Pancreas (tissue), 10 donors: Measurements from ENCODE around the gene MAML3. TPM values are rescaled to one million over a fixed set of nuclear protein-coding genes. Genes with fewer than 3 reads are reported as not detected.
A peak's percentile ranks its signal among the peaks of the same experiment; 100 is the strongest.

ENCODE experiments used
- ATAC-seq, 4 donors: fragments of 200-7000 bp; cut with Tn5 transposase; one replicate each; pipeline versions ENCODE4 v1.8.0 to v1.9.1; 2020; ENCODE audit warnings: mild to moderate bottlenecking in 4 of 4, moderate library complexity in 4 of 4
- DNase-seq, 6 donors: peaks; one replicate each; pipeline ENCODE4 v3.0.0-alpha.2; 2020
- FAIRE-seq: peaks from 2 replicates; lab custom pipeline; 2012; peaks lifted over from hg19 to GRCh38; lab: Jason Lieb, UNC
- H3K27ac ChIP-seq, 4 donors: fragments of 200-600 bp; sonication (generic); 1 replicate in 3 of 4; 2 replicates in 1 of 4; pipeline versions ENCODE4 v1.5.0 to v1.8.0; 2020
- H3K27me3 ChIP-seq, 4 donors: fragments of 200-600 bp; one replicate each; pipeline ENCODE4 v1.8.0; 2021
- H3K36me3 ChIP-seq, 3 donors: fragments of 200-600 bp; sonication (generic) in 1 of 3; one replicate each; pipeline versions ENCODE4 v1.5.0 to v1.8.0; 2020 to 2021
- H3K4me1 ChIP-seq, 3 donors: fragments of 200-600 bp; one replicate each; pipeline ENCODE4 v1.8.0; 2021
- H3K4me3 ChIP-seq, 4 donors: fragments of 200-600 bp; sonication (generic) in 2 of 4; one replicate each; pipeline versions ENCODE4 v1.5.0 to v1.8.0; 2020 to 2021
- H3K9me3 ChIP-seq, 4 donors: fragments of 200-600 bp; one replicate each; pipeline ENCODE4 v1.8.0; 2021
- WGBS, 2 donors: extraction: QIAGEN DNeasy Blood & Tissue Kit; methylation state at CpG; one replicate each; pipeline ENCODE4 v1.1.7; 2013; 5-methylcytosine and 5-hydroxymethylcytosine counted together
- intact Hi-C, 3 donors: fragments of 100-400 bp; cut with DNase I; formaldehyde crosslinking; loops; one replicate each; pipeline versions ENCODE4 v1.11.1 to v1.14.2; 2022
- polyA plus RNA-seq, 2 donors: library from polyadenylated mRNA; stranded (reverse); fragments of 200-250 nt; gene quantifications; one replicate each; pipeline ENCODE4 v1.2.3, GENCODE V29; 2013
- total RNA-seq, 6 donors: library from RNA; stranded (reverse); fragmentation: NEBNext Ultra II Directional in 4 of 6; extraction: Animal tissue kit (Norgen Biotek cat#: 25700) in 4 of 6; gene quantifications; one replicate each; pipeline versions ENCODE4 v1.2.1 to v1.2.4, GENCODE V29; 2021 to 2023
- TF ChIP-seq, protein P1 (sequence below), 4 donors: fragments of 200-600 bp; sonication (generic) in 3 of 4; IDR thresholded peaks; one replicate each; pipeline versions ENCODE4 v1.5.0 to v1.8.0; 2021; ENCODE audit warnings: antibody characterized with exemption in 4 of 4
- donor health status: healthy with polysubstance abuse.
- donor health status: DM: no; HTN: no; CAD: no; lungs with moderate emphysema.
- donor health status: DM: no; HTN: no; CAD: no.
- donor health status: control.
- donor health status: control.
- donor health status: Bipolar disorder and iron deficiency.
- donor health status: DM: yes; HTN: yes; CAD: no.
- donor health status: DM: no; HTN: no; CAD: no.
- donor health status: DM: no; HTN: no; CAD: no.
- donor health status: DM: yes; HTN: yes; CAD: no.

MAML3 gene
- total and polyA plus RNA-seq, 8 donors, result 3.8 to 8.9 (median 5.9) TPM

DNA sequence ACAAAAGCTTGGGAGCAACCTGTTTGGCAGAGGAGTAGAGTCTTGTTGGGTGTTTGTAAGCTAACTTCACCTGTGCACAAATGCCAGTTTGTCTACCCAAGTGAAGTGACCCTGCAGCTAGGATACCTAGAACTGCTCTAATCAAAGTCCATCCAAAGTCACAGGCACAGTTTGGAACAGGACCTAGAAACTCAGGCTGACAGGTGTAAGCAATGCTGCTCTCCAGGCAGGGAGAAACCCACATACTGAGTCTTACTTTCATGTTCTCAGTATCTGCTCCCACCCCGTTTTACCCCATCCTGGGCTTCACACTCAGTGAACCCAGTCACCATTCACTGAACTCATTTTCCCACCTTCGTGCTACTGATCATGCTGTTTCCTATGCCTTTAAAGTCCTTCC, 40.3 kb downstream of the MAML3 start:
- ATAC-seq, result peak in 3 of 4 donors; percentile 16 to 40 (median 24)
- intact Hi-C loops, result no loop called here
- DNase-seq, result no peak
- no peak for FAIRE-seq
- H3K4me3 ChIP-seq, result no peak overlapping the region
- no peaks in the 10 kb centered on the region for H3K9me3 ChIP-seq
- no peaks in the 10 kb centered on the region for H3K36me3 ChIP-seq
- H3K4me1 ChIP-seq, result peaks cover 0 to 3% (median 0%) of the 10 kb centered on the region in 3 donors
- WGBS, 2 donors, result 58 to 69% methylated on average over 2 of the region's 2 CpGs
- no peak overlapping the region for H3K27ac ChIP-seq
- H3K27me3 ChIP-seq, result no peaks in the 10 kb centered on the region
- TF ChIP-seq, protein P1, sequence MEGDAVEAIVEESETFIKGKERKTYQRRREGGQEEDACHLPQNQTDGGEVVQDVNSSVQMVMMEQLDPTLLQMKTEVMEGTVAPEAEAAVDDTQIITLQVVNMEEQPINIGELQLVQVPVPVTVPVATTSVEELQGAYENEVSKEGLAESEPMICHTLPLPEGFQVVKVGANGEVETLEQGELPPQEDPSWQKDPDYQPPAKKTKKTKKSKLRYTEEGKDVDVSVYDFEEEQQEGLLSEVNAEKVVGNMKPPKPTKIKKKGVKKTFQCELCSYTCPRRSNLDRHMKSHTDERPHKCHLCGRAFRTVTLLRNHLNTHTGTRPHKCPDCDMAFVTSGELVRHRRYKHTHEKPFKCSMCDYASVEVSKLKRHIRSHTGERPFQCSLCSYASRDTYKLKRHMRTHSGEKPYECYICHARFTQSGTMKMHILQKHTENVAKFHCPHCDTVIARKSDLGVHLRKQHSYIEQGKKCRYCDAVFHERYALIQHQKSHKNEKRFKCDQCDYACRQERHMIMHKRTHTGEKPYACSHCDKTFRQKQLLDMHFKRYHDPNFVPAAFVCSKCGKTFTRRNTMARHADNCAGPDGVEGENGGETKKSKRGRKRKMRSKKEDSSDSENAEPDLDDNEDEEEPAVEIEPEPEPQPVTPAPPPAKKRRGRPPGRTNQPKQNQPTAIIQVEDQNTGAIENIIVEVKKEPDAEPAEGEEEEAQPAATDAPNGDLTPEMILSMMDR (IDR thresholded peaks at IDR 0.05), result no peak

DNA sequence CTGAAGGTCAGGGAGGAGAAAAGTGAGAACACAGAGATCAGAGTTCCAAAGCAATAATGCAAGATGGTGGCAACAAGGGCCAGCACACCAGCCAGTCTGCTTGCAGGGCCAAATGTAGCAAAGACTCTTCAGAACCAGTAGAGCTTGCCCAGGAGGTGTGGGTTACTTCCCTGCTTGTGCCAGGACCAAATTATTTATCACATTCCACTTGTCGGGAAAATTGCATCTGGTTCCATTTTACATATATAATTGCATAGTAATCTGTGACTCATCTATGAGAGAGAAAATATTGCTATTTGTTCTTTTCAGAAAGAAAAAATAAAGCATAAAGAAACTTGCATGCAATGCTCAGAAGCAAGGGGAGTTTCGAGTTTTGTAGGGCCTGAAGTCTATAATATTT, 41.4 kb downstream of the MAML3 start:
- ATAC-seq (no peak), DNase-seq (no peak), FAIRE-seq (no peak)
- Histone ChIP-seq H3K4me3 (no peak overlapping the region), H3K9me3 (no peaks in the 10 kb centered on the region), H3K27me3 (no peaks in the 10 kb centered on the region), H3K4me1 (peaks cover 0 to 3% (median 0%) of the 10 kb centered on the region in 3 donors), H3K27ac (no peak overlapping the region), H3K36me3 (no peaks in the 10 kb centered on the region)
- intact Hi-C loops, result no loop called here
- TF ChIP-seq, protein P1 (IDR thresholded peaks at IDR 0.05), result no peak
- WGBS, 2 donors, result 55% methylated on average over 2 of the region's 2 CpGs

DNA sequence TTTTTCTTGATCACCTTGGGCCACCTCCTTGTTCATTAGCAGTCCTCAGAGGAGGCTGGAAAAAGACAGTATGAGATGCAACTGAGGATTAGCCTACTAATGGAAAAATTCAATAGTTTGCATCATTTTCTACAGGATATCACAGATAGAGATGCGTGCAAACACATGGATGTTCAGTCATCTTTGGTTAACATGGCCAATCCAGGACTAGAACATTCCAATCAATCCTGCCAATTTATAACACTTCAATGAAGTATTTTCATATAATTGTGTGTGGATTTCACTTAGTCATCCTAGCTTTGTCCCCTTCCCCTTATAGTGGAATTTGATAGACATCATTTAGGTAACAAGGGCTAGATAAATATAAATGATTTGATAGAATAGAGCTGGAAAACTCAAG, 42.7 kb downstream of the MAML3 start:
- no peaks in the 10 kb centered on the region for H3K36me3 ChIP-seq
- TF ChIP-seq, protein P1 (IDR thresholded peaks at IDR 0.05), result no peak
- H3K4me3 ChIP-seq, result no peak overlapping the region
- intact Hi-C loops, result no loop called here
- no peak for FAIRE-seq
- 97% methylated on average over 1 of the region's 1 CpG for whole genome bisulfite sequencing, 2 donors
- no peak overlapping the region for H3K27ac ChIP-seq
- no peaks in the 10 kb centered on the region for H3K4me1 ChIP-seq
- no peak for DNase-seq
- ATAC-seq, result no peak
- H3K9me3 ChIP-seq, result no peaks in the 10 kb centered on the region
- no peaks in the 10 kb centered on the region for H3K27me3 ChIP-seq

DNA sequence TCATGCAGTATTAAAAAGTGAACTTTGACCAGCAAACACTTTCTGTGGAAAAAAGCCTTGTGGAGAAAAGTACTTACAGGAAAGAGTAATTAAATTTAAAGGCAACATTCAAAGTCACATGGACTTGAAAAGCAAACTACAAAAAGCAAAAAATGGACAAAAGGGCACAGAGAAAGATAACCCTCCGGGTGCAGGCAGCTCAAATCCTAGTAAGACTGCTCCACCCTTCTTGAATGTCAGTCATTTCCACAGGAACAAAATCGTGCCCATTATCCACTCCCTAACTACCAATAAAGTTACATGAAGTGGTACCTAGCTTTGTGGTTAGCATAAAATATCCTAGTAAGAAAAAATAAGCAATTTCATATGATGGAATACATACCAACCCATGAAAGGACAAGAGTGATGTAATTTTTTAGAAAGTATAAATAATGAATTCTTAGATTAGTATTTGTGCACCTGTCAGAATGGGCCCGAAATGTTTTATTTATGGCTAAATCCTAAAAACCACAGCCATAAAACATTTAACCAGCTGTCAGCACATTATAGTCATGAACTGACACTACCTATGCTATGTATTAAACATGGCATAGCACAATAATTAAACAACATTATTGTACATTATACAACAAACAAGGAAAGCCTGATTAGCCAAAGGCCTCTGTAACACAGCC, 43.3 kb downstream of the MAML3 start:
- WGBS, 2 donors, result 52 to 58% methylated on average over 3 of the region's 3 CpGs
- Histone ChIP-seq H3K4me3 (no peak overlapping the region), H3K36me3 (no peaks in the 10 kb centered on the region), H3K27me3 (no peaks in the 10 kb centered on the region), H3K27ac (no peak overlapping the region), H3K4me1 (no peaks in the 10 kb centered on the region), H3K9me3 (no peaks in the 10 kb centered on the region)
- ATAC-seq (no peak), FAIRE-seq (no peak), DNase-seq (no peak)
- intact Hi-C loops, result no loop called here
- TF ChIP-seq, protein P1 (IDR thresholded peaks at IDR 0.05), result no peak

DNA sequence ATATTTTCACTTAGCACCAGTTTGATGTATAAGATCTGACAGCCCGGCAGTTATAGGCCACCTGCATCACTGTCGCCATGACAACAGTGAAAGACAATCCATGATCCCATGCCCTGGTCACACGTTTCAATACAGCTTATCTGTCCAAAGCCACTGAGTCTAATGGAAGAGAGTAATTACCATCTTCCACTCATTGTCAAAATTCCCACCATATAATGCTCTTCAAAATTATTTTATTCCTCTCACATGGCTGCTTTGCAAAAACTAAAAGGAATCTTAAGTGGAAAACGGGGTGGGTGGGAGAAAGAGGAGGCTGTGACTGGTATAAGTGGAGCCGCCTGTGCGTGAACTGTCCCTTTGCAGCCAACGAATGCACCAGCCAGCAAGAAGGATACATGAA, 44.2 kb downstream of the MAML3 start:
- no peaks in the 10 kb centered on the region for H3K9me3 ChIP-seq
- no peaks in the 10 kb centered on the region for H3K27me3 ChIP-seq
- peaks cover 3 to 9% (median 5%) of the 10 kb centered on the region in 3 donors for H3K4me1 ChIP-seq
- FAIRE-seq, result no peak
- DNase-seq, result no peak
- no peak overlapping the region for H3K4me3 ChIP-seq
- H3K36me3 ChIP-seq, result no peaks in the 10 kb centered on the region
- intact Hi-C loops, result no loop called here
- WGBS, 2 donors, result 81 to 88% methylated on average over 7 of the region's 7 CpGs
- no peak for ATAC-seq
- TF ChIP-seq, protein P1 (IDR thresholded peaks at IDR 0.05), result no peak
- no peak overlapping the region for H3K27ac ChIP-seq
